Measurements from ENCODE around the gene RIN2. TPM values are rescaled to one million over a fixed set of nuclear protein-coding genes. Genes with fewer than 3 reads are reported as not detected.

The RIN2 gene
- total and polyA plus RNA-seq, 3 experiments from 2014 or later, result 0.37 to 0.49 TPM; not detected in 1

DNA sequence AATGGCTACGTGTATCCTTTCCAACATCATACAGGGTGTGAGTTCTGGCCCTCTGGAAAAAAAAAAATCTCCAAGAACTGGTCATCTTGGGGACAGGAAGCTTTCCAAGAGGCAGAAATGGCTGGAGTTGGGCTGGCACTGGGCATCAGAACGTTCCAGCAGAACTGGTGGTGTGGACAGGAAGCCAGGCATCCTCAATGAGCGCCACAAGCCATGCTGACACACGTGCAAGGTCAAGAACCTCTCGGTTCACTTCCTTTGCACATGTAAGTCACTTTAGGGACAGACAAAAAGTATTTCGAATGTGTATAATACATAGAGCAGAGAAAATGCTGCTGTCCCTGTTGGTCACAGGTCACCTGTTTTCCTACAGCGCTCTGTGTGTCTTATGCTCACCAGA, 27.4 kb upstream of the RIN2 start:
- Histone ChIP-seq H3K9me3 (ENCODE audit: low read length) (no peaks in the 10 kb centered on the region), H3K27ac (ENCODE audit: low read depth, low read length) (no peak overlapping the region), H3K4me3 (ENCODE audit: low read length) (no peak overlapping the region), H3K36me3 (ENCODE audit: insufficient read depth, low read length) (no peaks in the 10 kb centered on the region), H3K27me3 (ENCODE audit: insufficient read depth, low read length, poor library complexity, severe bottlenecking) (no peaks in the 10 kb centered on the region), H3K4me1 (ENCODE audit: insufficient read depth, low read length) (no peaks in the 10 kb centered on the region)
- no peak overlapping the region for H3K27ac Mint-ChIP-seq
- no peak overlapping the region for H3K4me3 Mint-ChIP-seq
- ChIA-PET CTCF (no interaction called here), POLR2A (no interaction called here)
- DNase-seq, result no peak
- H3K9me3 Mint-ChIP-seq, result no peaks in the 10 kb centered on the region
- H3K36me3 Mint-ChIP-seq, result no peaks in the 10 kb centered on the region
- no peaks in the 10 kb centered on the region for H3K4me1 Mint-ChIP-seq
- H3K27me3 Mint-ChIP-seq, result no peaks in the 10 kb centered on the region

DNA sequence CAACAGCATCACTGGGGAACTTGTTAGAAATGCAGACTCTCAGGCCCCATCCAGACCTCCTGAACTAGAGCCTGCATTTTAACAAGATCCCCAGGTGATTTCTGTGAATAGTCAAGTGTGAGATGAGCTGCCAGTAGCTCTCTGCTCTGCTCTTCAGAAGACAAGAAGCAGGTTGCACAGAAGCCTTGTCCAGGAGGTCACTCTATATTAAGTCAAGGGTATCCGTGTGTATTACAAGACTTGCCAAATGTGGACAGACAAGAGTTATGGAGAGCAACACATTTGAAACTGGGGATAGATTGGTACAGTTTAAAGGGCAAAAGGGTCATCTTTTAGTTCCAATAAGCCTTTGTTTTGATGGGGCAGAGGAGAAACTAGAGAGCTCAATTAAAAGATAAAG, 23.2 kb upstream of the RIN2 start:
- no peak overlapping the region for H3K27ac ChIP-seq (ENCODE audit: low read depth, low read length)
- no peaks in the 10 kb centered on the region for H3K27me3 Mint-ChIP-seq
- no peak for DNase-seq
- no peak overlapping the region for H3K4me3 Mint-ChIP-seq
- POLR2A ChIA-PET, result no interaction called here
- H3K4me3 ChIP-seq (ENCODE audit: low read length), result no peak overlapping the region
- H3K4me1 ChIP-seq (ENCODE audit: insufficient read depth, low read length), result no peaks in the 10 kb centered on the region
- CTCF ChIA-PET, result no interaction called here
- no peaks in the 10 kb centered on the region for H3K9me3 ChIP-seq (ENCODE audit: low read length)
- no peaks in the 10 kb centered on the region for H3K4me1 Mint-ChIP-seq
- H3K36me3 ChIP-seq (ENCODE audit: insufficient read depth, low read length), result no peaks in the 10 kb centered on the region
- no peaks in the 10 kb centered on the region for H3K27me3 ChIP-seq (ENCODE audit: insufficient read depth, low read length, poor library complexity, severe bottlenecking)
- no peaks in the 10 kb centered on the region for H3K9me3 Mint-ChIP-seq
- no peak overlapping the region for H3K27ac Mint-ChIP-seq
- H3K36me3 Mint-ChIP-seq, result no peaks in the 10 kb centered on the region

DNA sequence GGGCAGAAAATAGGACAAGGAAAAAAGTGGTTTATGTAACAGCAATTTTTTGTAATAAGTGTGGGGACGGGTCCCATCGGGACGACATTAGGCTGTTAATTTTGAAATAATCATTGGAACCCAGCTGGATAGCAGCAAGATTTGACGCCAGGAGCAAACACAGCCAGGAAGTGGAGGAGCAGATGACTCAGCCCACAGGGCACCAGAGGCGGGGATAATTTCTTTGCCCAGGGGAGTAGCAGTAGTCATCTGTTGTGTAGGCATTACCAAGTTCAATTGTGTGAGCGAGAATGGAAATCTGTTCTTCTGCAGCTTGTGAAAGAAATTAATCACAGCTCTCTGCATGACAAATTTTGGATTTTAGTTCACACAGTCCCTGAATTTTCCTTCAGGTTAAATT, 22.6 kb upstream of the RIN2 start:
- ChIA-PET POLR2A (no interaction called here), CTCF (no interaction called here)
- Histone ChIP-seq H3K4me1 (ENCODE audit: insufficient read depth, low read length) (no peaks in the 10 kb centered on the region), H3K27me3 (ENCODE audit: insufficient read depth, low read length, poor library complexity, severe bottlenecking) (no peaks in the 10 kb centered on the region), H3K4me3 (ENCODE audit: low read length) (no peak overlapping the region), H3K27ac (ENCODE audit: low read depth, low read length) (no peak overlapping the region), H3K36me3 (ENCODE audit: insufficient read depth, low read length) (no peaks in the 10 kb centered on the region), H3K9me3 (ENCODE audit: low read length) (no peaks in the 10 kb centered on the region)
- Mint-ChIP-seq H3K4me1 (no peaks in the 10 kb centered on the region), H3K27me3 (peaks cover 0 to 6% of the 10 kb centered on the region in 2 donors), H3K9me3 (no peaks in the 10 kb centered on the region), H3K27ac (no peak overlapping the region), H3K4me3 (no peak overlapping the region), H3K36me3 (no peaks in the 10 kb centered on the region)
- no peak for DNase-seq

DNA sequence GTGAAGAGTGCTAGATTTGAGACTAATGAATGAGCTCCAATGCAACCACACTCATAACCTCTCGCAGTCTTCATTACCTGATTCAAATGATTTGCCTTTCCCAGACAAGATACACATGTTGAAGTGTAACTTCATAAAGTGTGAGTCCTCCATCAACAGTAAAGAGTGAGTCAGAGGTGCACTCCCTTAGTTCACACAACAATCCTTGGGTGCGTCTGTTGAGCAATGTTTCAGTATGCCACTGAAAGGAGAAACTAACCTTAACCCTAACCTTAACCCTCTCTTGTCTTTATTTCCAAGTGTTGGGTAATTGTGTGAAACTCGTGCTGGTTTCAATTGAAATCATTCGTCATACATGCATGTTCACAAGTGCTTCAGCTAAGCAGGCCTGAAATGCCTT, 21.0 kb upstream of the RIN2 start:
- Histone ChIP-seq H3K9me3 (ENCODE audit: low read length) (no peaks in the 10 kb centered on the region), H3K4me3 (ENCODE audit: low read length) (no peak overlapping the region), H3K4me1 (ENCODE audit: insufficient read depth, low read length) (no peaks in the 10 kb centered on the region), H3K27ac (ENCODE audit: low read depth, low read length) (no peak overlapping the region), H3K36me3 (ENCODE audit: insufficient read depth, low read length) (no peaks in the 10 kb centered on the region), H3K27me3 (ENCODE audit: insufficient read depth, low read length, poor library complexity, severe bottlenecking) (no peaks in the 10 kb centered on the region)
- CTCF ChIA-PET, result no interaction called here
- no peaks in the 10 kb centered on the region for H3K36me3 Mint-ChIP-seq
- H3K27ac Mint-ChIP-seq, result no peak overlapping the region
- H3K4me1 Mint-ChIP-seq, result no peaks in the 10 kb centered on the region
- DNase-seq, result no peak
- POLR2A ChIA-PET, result no interaction called here
- no peaks in the 10 kb centered on the region for H3K9me3 Mint-ChIP-seq
- peaks cover 2 to 14% of the 10 kb centered on the region in 2 donors for H3K27me3 Mint-ChIP-seq
- H3K4me3 Mint-ChIP-seq, result no peak overlapping the region

DNA sequence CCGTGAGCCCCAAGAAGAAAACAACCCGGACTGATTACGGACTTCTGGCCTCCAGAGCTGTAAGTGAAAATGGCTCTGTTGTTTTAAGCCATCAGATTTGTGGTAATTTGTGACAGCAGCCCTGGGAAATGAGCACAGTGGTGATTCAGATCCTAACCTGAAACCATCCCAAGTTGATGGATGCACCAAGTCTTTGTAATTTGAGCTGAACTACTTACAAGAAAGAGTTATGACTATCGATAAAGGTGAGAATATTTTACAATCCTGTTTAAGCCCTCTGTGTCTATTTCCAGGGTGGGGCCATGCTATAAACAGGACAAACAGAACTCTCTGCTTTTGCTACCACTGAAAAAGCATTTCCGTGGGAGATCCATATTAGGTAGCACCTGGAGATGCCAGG, 19.1 kb upstream of the RIN2 start:
- Mint-ChIP-seq H3K4me1 (no peaks in the 10 kb centered on the region), H3K27me3 (peaks cover 8 to 17% of the 10 kb centered on the region in 2 donors), H3K9me3 (peaks cover 0 to 3% (median 0%) of the 10 kb centered on the region in 5 donors), H3K4me3 (no peak overlapping the region), H3K36me3 (no peaks in the 10 kb centered on the region), H3K27ac (no peak overlapping the region)
- CTCF ChIA-PET, result no interaction called here
- POLR2A ChIA-PET, result no interaction called here
- H3K36me3 ChIP-seq (ENCODE audit: insufficient read depth, low read length), result no peaks in the 10 kb centered on the region
- no peak for DNase-seq
- no peaks in the 10 kb centered on the region for H3K27me3 ChIP-seq (ENCODE audit: insufficient read depth, low read length, poor library complexity, severe bottlenecking)
- no peak overlapping the region for H3K4me3 ChIP-seq (ENCODE audit: low read length)
- no peak overlapping the region for H3K27ac ChIP-seq (ENCODE audit: low read depth, low read length)
- no peaks in the 10 kb centered on the region for H3K4me1 ChIP-seq (ENCODE audit: insufficient read depth, low read length)
- no peaks in the 10 kb centered on the region for H3K9me3 ChIP-seq (ENCODE audit: low read length)

DNA sequence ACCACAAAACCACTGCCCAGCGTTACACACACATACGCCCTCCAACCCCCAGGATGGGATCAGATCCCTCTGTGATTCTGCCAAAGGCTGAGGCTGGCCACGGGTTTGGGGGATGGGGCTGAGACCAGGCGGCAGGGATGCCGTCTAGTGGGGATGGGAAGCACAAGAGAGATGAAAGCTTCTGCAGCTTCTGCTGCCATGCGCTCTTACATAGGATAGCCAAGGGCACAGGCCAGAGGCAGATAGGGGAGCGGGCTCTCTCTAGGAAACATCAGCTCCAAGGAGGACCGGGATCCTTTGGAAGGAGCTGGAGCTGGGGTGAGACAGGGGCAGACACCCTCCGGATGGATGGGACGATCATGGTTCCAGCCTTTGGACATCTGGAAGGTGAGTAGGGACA, 18.7 kb upstream of the RIN2 start:
- H3K36me3 ChIP-seq (ENCODE audit: insufficient read depth, low read length), result no peaks in the 10 kb centered on the region
- ChIA-PET POLR2A (no interaction called here), CTCF (no interaction called here)
- H3K4me3 ChIP-seq (ENCODE audit: low read length), result no peak overlapping the region
- no peaks in the 10 kb centered on the region for H3K4me1 ChIP-seq (ENCODE audit: insufficient read depth, low read length)
- H3K4me1 Mint-ChIP-seq, result no peaks in the 10 kb centered on the region
- no peaks in the 10 kb centered on the region for H3K36me3 Mint-ChIP-seq
- H3K27ac Mint-ChIP-seq, result no peak overlapping the region
- no peak overlapping the region for H3K4me3 Mint-ChIP-seq
- peaks cover 0 to 3% (median 0%) of the 10 kb centered on the region in 5 donors for H3K9me3 Mint-ChIP-seq
- DNase-seq, result no peak
- H3K27ac ChIP-seq (ENCODE audit: low read depth, low read length), result no peak overlapping the region
- no peaks in the 10 kb centered on the region for H3K27me3 ChIP-seq (ENCODE audit: insufficient read depth, low read length, poor library complexity, severe bottlenecking)
- no peaks in the 10 kb centered on the region for H3K9me3 ChIP-seq (ENCODE audit: low read length)
- peaks cover 8 to 19% of the 10 kb centered on the region in 2 donors for H3K27me3 Mint-ChIP-seq

DNA sequence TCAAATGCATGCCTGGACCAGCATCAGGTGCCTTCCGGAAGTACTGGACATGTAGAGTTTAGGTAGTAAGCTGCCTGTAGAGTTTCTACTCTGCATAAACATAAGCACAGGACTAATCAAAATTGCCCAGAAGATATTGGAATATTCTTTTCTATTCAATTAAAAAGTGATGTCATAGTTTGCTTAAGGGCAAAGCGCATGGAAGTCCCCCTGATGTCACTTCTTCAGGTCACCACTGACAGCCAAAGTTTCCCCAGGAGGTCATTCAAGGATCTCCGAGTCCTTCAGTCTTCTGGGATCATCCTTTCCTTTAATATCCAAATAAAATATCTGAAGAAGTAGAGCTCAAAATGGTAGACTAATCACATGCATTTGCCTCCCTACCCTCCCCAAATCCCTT, 17.5 kb upstream of the RIN2 start:
- no peaks in the 10 kb centered on the region for H3K36me3 ChIP-seq (ENCODE audit: insufficient read depth, low read length)
- H3K4me1 Mint-ChIP-seq, result no peaks in the 10 kb centered on the region
- H3K27ac Mint-ChIP-seq, result no peak overlapping the region
- H3K9me3 ChIP-seq (ENCODE audit: low read length), result no peaks in the 10 kb centered on the region
- no peak overlapping the region for H3K4me3 ChIP-seq (ENCODE audit: low read length)
- H3K27me3 ChIP-seq (ENCODE audit: insufficient read depth, low read length, poor library complexity, severe bottlenecking), result no peaks in the 10 kb centered on the region
- H3K27ac ChIP-seq (ENCODE audit: low read depth, low read length), result no peak overlapping the region
- no peaks in the 10 kb centered on the region for H3K36me3 Mint-ChIP-seq
- no peak for DNase-seq
- peaks cover 0 to 5% (median under 1%) of the 10 kb centered on the region in 5 donors for H3K9me3 Mint-ChIP-seq
- CTCF ChIA-PET, result no interaction called here
- H3K27me3 Mint-ChIP-seq, result peaks cover 10 to 19% of the 10 kb centered on the region in 2 donors
- H3K4me1 ChIP-seq (ENCODE audit: insufficient read depth, low read length), result no peaks in the 10 kb centered on the region
- POLR2A ChIA-PET, result no interaction called here
- no peak overlapping the region for H3K4me3 Mint-ChIP-seq

DNA sequence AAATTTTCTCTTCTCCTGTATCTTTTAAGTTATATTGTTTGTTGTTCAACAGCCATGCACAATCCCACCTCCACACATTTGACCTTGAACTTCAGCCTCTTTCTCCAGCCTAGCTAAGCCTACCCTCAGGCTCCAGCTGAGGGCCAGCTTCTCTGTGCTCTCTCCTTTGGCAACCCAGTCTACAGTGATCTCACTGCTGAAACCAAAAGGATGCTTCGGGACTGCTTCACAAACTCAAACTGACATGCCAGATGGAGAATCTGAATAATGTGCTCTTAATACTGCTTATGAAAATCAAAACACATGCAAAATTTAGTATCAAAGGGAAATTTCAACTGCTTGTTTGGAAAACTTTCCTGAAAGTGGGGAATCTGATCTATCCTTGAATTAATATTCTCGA, 16.1 kb upstream of the RIN2 start:
- peaks cover 10 to 19% of the 10 kb centered on the region in 2 donors for H3K27me3 Mint-ChIP-seq
- no peaks in the 10 kb centered on the region for H3K27me3 ChIP-seq (ENCODE audit: insufficient read depth, low read length, poor library complexity, severe bottlenecking)
- DNase-seq, result no peak
- ChIA-PET CTCF (no interaction called here), POLR2A (no interaction called here)
- no peaks in the 10 kb centered on the region for H3K4me1 ChIP-seq (ENCODE audit: insufficient read depth, low read length)
- no peak overlapping the region for H3K27ac Mint-ChIP-seq
- H3K4me3 ChIP-seq (ENCODE audit: low read length), result no peak overlapping the region
- H3K4me3 Mint-ChIP-seq, result no peak overlapping the region
- no peaks in the 10 kb centered on the region for H3K4me1 Mint-ChIP-seq
- no peaks in the 10 kb centered on the region for H3K36me3 ChIP-seq (ENCODE audit: insufficient read depth, low read length)
- H3K9me3 Mint-ChIP-seq, result peaks cover 0 to 15% (median 5%) of the 10 kb centered on the region in 5 donors
- no peaks in the 10 kb centered on the region for H3K36me3 Mint-ChIP-seq
- H3K9me3 ChIP-seq (ENCODE audit: low read length), result no peaks in the 10 kb centered on the region
- H3K27ac ChIP-seq (ENCODE audit: low read depth, low read length), result no peak overlapping the region

DNA sequence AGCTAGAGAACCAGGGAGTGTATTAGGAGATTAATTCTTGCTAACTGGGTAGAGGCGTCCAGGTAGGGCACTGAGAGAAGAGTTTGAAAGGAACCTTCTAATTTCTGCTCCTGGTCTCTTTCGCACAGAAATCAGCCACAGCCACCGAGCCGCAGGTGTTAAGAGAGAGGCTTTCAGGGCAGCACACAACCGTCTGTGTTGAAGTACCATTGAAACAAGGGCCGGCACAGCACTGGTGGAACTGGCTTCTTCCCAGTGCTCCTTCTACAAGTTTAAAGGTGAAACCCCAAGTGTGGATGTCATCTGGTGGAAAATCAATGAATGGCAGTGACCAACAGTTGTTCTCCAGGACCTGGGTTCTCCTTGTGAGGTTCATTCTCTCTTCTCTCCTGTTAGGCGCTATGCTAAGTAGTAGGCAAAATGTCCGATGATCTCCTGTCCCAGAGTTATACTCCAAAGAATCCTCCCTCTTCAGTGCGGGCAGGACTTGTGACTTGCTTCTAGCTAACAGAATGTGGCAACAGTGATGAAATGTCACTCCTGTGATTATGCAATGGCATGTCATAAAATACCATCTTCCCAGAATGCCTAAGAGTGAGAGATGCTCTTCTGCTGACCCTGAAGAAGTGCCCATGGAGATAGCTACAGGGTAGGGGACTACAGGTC, 15.0 kb upstream of the RIN2 start:
- ChIA-PET CTCF (no interaction called here), POLR2A (no interaction called here)
- peaks cover 10 to 19% of the 10 kb centered on the region in 2 donors for H3K27me3 Mint-ChIP-seq
- H3K27ac Mint-ChIP-seq, result no peak overlapping the region
- H3K36me3 ChIP-seq (ENCODE audit: insufficient read depth, low read length), result no peaks in the 10 kb centered on the region
- peaks cover 0 to 18% (median 5%) of the 10 kb centered on the region in 5 donors for H3K9me3 Mint-ChIP-seq
- no peak overlapping the region for H3K4me3 Mint-ChIP-seq
- no peaks in the 10 kb centered on the region for H3K9me3 ChIP-seq (ENCODE audit: low read length)
- no peaks in the 10 kb centered on the region for H3K4me1 ChIP-seq (ENCODE audit: insufficient read depth, low read length)
- DNase-seq, result no peak
- H3K4me3 ChIP-seq (ENCODE audit: low read length), result no peak overlapping the region
- H3K27ac ChIP-seq (ENCODE audit: low read depth, low read length), result no peak overlapping the region
- H3K36me3 Mint-ChIP-seq, result no peaks in the 10 kb centered on the region
- H3K27me3 ChIP-seq (ENCODE audit: insufficient read depth, low read length, poor library complexity, severe bottlenecking), result no peaks in the 10 kb centered on the region
- H3K4me1 Mint-ChIP-seq, result no peaks in the 10 kb centered on the region

All from CD8-positive, alpha-beta memory T cell (primary cell).